Neural progenitor cell (in vitro differentiated cells): Measurements from ENCODE around the gene SUGCT. TPM values are rescaled to one million over a fixed set of nuclear protein-coding genes. Genes with fewer than 3 reads are reported as not detected.

Source experiments
- DNase-seq: peaks from one replicate; pipeline ENCODE4 v3.0.0-alpha.2; 2016; ENCODE audit warnings: low spot score
- H2AFZ ChIP-seq: fragments of 200-600 bp; sonication (generic); replicated peaks from 2 replicates; pipeline ENCODE4 v1.6.1; 2016; ENCODE audit warnings: antibody characterized with exemption
- H3F3A ChIP-seq: fragments of 200-600 bp; sonication (generic); 2 replicates; pipeline ENCODE4 v1.6.1; 2016; ENCODE audit warnings: antibody characterized with exemption, low read depth
- H3K27ac ChIP-seq: fragments of 200-600 bp; sonication (generic); 2 replicates; pipeline ENCODE4 v1.5.1; 2016; ENCODE audit warnings: mild to moderate bottlenecking
- H3K27me3 ChIP-seq: fragments of 200-600 bp; sonication (generic); 2 replicates; pipeline ENCODE4 v1.6.1; 2016; ENCODE audit warnings: mild to moderate bottlenecking, moderate library complexity
- H3K36me3 ChIP-seq: fragments of 200-600 bp; sonication (generic); 2 replicates; pipeline ENCODE4 v1.5.1; 2016
- H3K4me1 ChIP-seq: fragments of 200-600 bp; sonication (generic); 2 replicates; pipeline ENCODE4 v1.6.1; 2016; ENCODE audit warnings: mixed run types
- H3K4me2 ChIP-seq: fragments of 200-600 bp; sonication (generic); 2 replicates; pipeline ENCODE4 v1.6.1; 2016
- H3K4me3 ChIP-seq: fragments of 200-600 bp; sonication (generic); 2 replicates; pipeline ENCODE4 v1.5.1; 2016
- H3K79me2 ChIP-seq: fragments of 200-600 bp; sonication (generic); 2 replicates; pipeline ENCODE4 v1.6.1; 2016; ENCODE audit warnings: low read depth
- H3K9ac ChIP-seq: fragments of 200-600 bp; sonication (generic); 2 replicates; pipeline ENCODE4 v1.6.1; 2016
- H3K9me3 ChIP-seq: fragments of 200-600 bp; sonication (generic); 2 replicates; pipeline ENCODE4 v1.5.1; 2016; ENCODE audit warnings: low read depth
- H4K20me1 ChIP-seq: fragments of 200-600 bp; sonication (generic); 2 replicates; pipeline ENCODE4 v1.6.1; 2016; ENCODE audit warnings: low read depth
- H3K27ac Mint-ChIP-seq: 3 replicates; pipeline ENCODE4 v1.8.0; 2021; ENCODE audit warnings: mixed read lengths
- H3K27me3 Mint-ChIP-seq: 2 replicates; pipeline ENCODE4 v1.8.0; 2022; ENCODE audit warnings: low read depth, mild to moderate bottlenecking, inconsistent platforms, moderate library complexity, mixed read lengths; ENCODE audit not compliant: insufficient read depth
- H3K36me3 Mint-ChIP-seq: 3 replicates; pipeline ENCODE4 v1.8.0; 2021; ENCODE audit warnings: mixed read lengths
- H3K4me1 Mint-ChIP-seq: 3 replicates; pipeline ENCODE4 v1.8.0; 2021; ENCODE audit warnings: mixed read lengths
- H3K4me3 Mint-ChIP-seq: 3 replicates; pipeline ENCODE4 v1.8.0; 2021; ENCODE audit warnings: mild to moderate bottlenecking, moderate library complexity, mixed read lengths
- H3K9me3 Mint-ChIP-seq: 3 replicates; pipeline ENCODE4 v1.8.0; 2020; ENCODE audit warnings: mixed read lengths
- CTCF ChIP-seq: fragments of 200-600 bp; sonication (generic); IDR thresholded peaks from 2 replicates; pipeline ENCODE4 v1.5.1; 2017; ENCODE audit warnings: antibody characterized with exemption, mild to moderate bottlenecking
- EZH2 ChIP-seq: fragments of 200-600 bp; sonication (generic); IDR thresholded peaks from 2 replicates; pipeline ENCODE4 v1.6.1; 2017; ENCODE audit warnings: antibody characterized with exemption, mild to moderate bottlenecking, moderate library complexity
- EZH2phosphoT487 ChIP-seq: fragments of 200-600 bp; sonication (generic); IDR thresholded peaks from 2 replicates; pipeline ENCODE4 v1.6.1; 2017; ENCODE audit warnings: antibody characterized with exemption
- total RNA-seq: library from RNA; depleted of rRNA; stranded (reverse); fragments of >200 nt; gene quantifications from 2 replicates; pipeline ENCODE4 v1.2.3, GENCODE V29; 2015; ENCODE audit warnings: low replicate concordance

SUGCT gene
- total RNA-seq, 1 donor from 2014 or later: 10.1 TPM

GRCh38 chr7:40380111-40380510, 245.3 kb downstream of the SUGCT start:
- H3K9me3 Mint-ChIP-seq: no peaks in the 10 kb centered on the region

GRCh38 chr7:40382145-40382544, 247.3 kb downstream of the SUGCT start:
- Mint-ChIP-seq H3K27me3 (no peaks in the 10 kb centered on the region), H3K9me3 (no peaks in the 10 kb centered on the region), H3K4me3 (no peak overlapping the region), H3K4me1 (no peaks in the 10 kb centered on the region), H3K36me3 (no peaks in the 10 kb centered on the region), H3K27ac (no peak overlapping the region)
- Histone ChIP-seq H3K4me1 (no peaks in the 10 kb centered on the region), H3K36me3 (no peaks in the 10 kb centered on the region), H3K9me3 (no peaks in the 10 kb centered on the region), H3K4me2 (no peak overlapping the region), H2AFZ (no peak overlapping the region), H3F3A (no peaks in the 10 kb centered on the region), H3K27ac (no peak overlapping the region), H4K20me1 (no peaks in the 10 kb centered on the region), H3K9ac (no peak overlapping the region), H3K4me3 (no peak overlapping the region), H3K79me2 (no peaks in the 10 kb centered on the region), H3K27me3 (no peaks in the 10 kb centered on the region)
- TF ChIP-seq EZH2 (no peak), EZH2phosphoT487 (no peak), CTCF (no peak)
- DNase-seq: no peak

More at GRCh38 chr7:40380111-40380510, 245.3 kb downstream of the SUGCT start:
- Mint-ChIP-seq H3K27me3 (no peaks in the 10 kb centered on the region), H3K4me1 (no peaks in the 10 kb centered on the region), H3K36me3 (no peaks in the 10 kb centered on the region), H3K27ac (no peak overlapping the region), H3K4me3 (no peak overlapping the region)
- Histone ChIP-seq H3K27me3 (no peaks in the 10 kb centered on the region), H3K4me1 (no peaks in the 10 kb centered on the region), H4K20me1 (no peaks in the 10 kb centered on the region), H3K79me2 (no peaks in the 10 kb centered on the region), H3K9ac (no peak overlapping the region), H3K36me3 (no peaks in the 10 kb centered on the region), H2AFZ (no peak overlapping the region), H3K9me3 (no peaks in the 10 kb centered on the region), H3F3A (no peaks in the 10 kb centered on the region), H3K4me2 (no peak overlapping the region), H3K4me3 (no peak overlapping the region), H3K27ac (no peak overlapping the region)
- TF ChIP-seq CTCF: no peak
- TF ChIP-seq EZH2: no peak
- no peak for TF ChIP-seq EZH2phosphoT487
- no peak for DNase-seq

- Histone ChIP-seq H4K20me1 (no peaks in the 10 kb centered on the region), H3K27me3 (no peaks in the 10 kb centered on the region), H3K9ac (no peak overlapping the region), H3K36me3 (no peaks in the 10 kb centered on the region), H3K4me3 (no peak overlapping the region), H3K79me2 (no peaks in the 10 kb centered on the region), H3K27ac (no peak overlapping the region), H3K4me1 (no peaks in the 10 kb centered on the region), H3K9me3 (no peaks in the 10 kb centered on the region), H3K4me2 (no peak overlapping the region), H3F3A (no peaks in the 10 kb centered on the region), H2AFZ (no peak overlapping the region)
- no peaks in the 10 kb centered on the region for H3K9me3 Mint-ChIP-seq
- no peak overlapping the region for H3K27ac Mint-ChIP-seq
- no peaks in the 10 kb centered on the region for H3K4me1 Mint-ChIP-seq
- no peak for DNase-seq
- H3K27me3 Mint-ChIP-seq: no peaks in the 10 kb centered on the region
- TF ChIP-seq EZH2: no peak
- TF ChIP-seq EZH2phosphoT487: no peak
- no peak for TF ChIP-seq CTCF
- H3K36me3 Mint-ChIP-seq: no peaks in the 10 kb centered on the region
- H3K4me3 Mint-ChIP-seq: no peak overlapping the region
Measured at GRCh38 chr7:40393660-40394059, 258.9 kb downstream of the SUGCT start.

- no peak for DNase-seq
- no peak for TF ChIP-seq CTCF
- no peak for TF ChIP-seq EZH2phosphoT487
- TF ChIP-seq EZH2: no peak
- Mint-ChIP-seq H3K4me1 (no peaks in the 10 kb centered on the region), H3K4me3 (no peak overlapping the region), H3K9me3 (no peaks in the 10 kb centered on the region), H3K36me3 (no peaks in the 10 kb centered on the region), H3K27ac (no peak overlapping the region), H3K27me3 (no peaks in the 10 kb centered on the region)
- H3K27ac ChIP-seq: no peak overlapping the region
- H3K4me1 ChIP-seq: no peaks in the 10 kb centered on the region
- H3K4me2 ChIP-seq: no peak overlapping the region
- H3F3A ChIP-seq: no peaks in the 10 kb centered on the region
- H2AFZ ChIP-seq: no peak overlapping the region
- no peak overlapping the region for H3K9ac ChIP-seq
- no peaks in the 10 kb centered on the region for H4K20me1 ChIP-seq
- no peaks in the 10 kb centered on the region for H3K27me3 ChIP-seq
- H3K79me2 ChIP-seq: no peaks in the 10 kb centered on the region
- H3K36me3 ChIP-seq: no peaks in the 10 kb centered on the region
- H3K9me3 ChIP-seq: no peaks in the 10 kb centered on the region
- H3K4me3 ChIP-seq: no peak overlapping the region
Measured at GRCh38 chr7:40394400-40394799, 259.6 kb downstream of the SUGCT start.
